KMS-11 (cell line): ENCODE measurements around the gene LONP2.

Experiments
- H2AFZ ChIP-seq: fragments of 200-600 bp; sonication (generic); 2 replicates; pipeline ENCODE4 v1.6.1; 2016; ENCODE audit warnings: antibody characterized with exemption, mixed run types, low read depth
- H3K27ac ChIP-seq: fragments of 200-600 bp; sonication (generic); 2 replicates; pipeline ENCODE4 v1.6.1; 2016; ENCODE audit warnings: mild to moderate bottlenecking, mixed run types
- H3K27me3 ChIP-seq: fragments of 200-600 bp; sonication (generic); 2 replicates; pipeline ENCODE4 v1.6.1; 2017; ENCODE audit warnings: mild to moderate bottlenecking, low read depth, mixed run types, moderate library complexity; ENCODE audit not compliant: insufficient read depth
- H3K36me3 ChIP-seq: fragments of 200-600 bp; sonication (generic); 2 replicates; pipeline ENCODE4 v1.6.1; 2017; ENCODE audit warnings: mild to moderate bottlenecking, mixed run types; ENCODE audit not compliant: insufficient read depth
- H3K4me1 ChIP-seq: fragments of 200-600 bp; sonication (generic); 2 replicates; pipeline ENCODE4 v1.6.1; 2016; ENCODE audit warnings: mild to moderate bottlenecking, low read depth, mixed run types; ENCODE audit not compliant: poor library complexity, severe bottlenecking
- H3K4me2 ChIP-seq: fragments of 200-600 bp; sonication (generic); 2 replicates; pipeline ENCODE4 v1.7.0; 2016; ENCODE audit warnings: mild to moderate bottlenecking, mixed run types
- H3K4me3 ChIP-seq: fragments of 200-600 bp; sonication (generic); IDR thresholded peaks from 2 replicates; pipeline ENCODE4 v1.6.1; 2017; ENCODE audit warnings: low read depth, low read length, mixed read lengths; ENCODE audit not compliant: insufficient read depth
- H3K79me2 ChIP-seq: fragments of 200-600 bp; sonication (generic); 2 replicates; pipeline ENCODE4 v1.6.1; 2016; ENCODE audit warnings: low read depth, mixed run types; ENCODE audit not compliant: insufficient read depth
- H3K9ac ChIP-seq: fragments of 200-600 bp; sonication (generic); 2 replicates; pipeline ENCODE4 v1.6.1; 2016; ENCODE audit warnings: mild to moderate bottlenecking, mixed run types
- H4K20me1 ChIP-seq: fragments of 200-600 bp; sonication (generic); 2 replicates; pipeline ENCODE4 v1.6.1; 2016; ENCODE audit warnings: mild to moderate bottlenecking, mixed run types; ENCODE audit not compliant: insufficient read depth
- TF ChIP-seq, protein P1 (sequence below): fragments of 200-600 bp; sonication (generic); conservative IDR thresholded peaks from 2 replicates; pipeline ENCODE4 v1.6.1; 2017; ENCODE audit warnings: low read depth, mild to moderate bottlenecking, antibody characterized with exemption, low read length, moderate library complexity, mixed read lengths

LONP2 gene

DNA sequence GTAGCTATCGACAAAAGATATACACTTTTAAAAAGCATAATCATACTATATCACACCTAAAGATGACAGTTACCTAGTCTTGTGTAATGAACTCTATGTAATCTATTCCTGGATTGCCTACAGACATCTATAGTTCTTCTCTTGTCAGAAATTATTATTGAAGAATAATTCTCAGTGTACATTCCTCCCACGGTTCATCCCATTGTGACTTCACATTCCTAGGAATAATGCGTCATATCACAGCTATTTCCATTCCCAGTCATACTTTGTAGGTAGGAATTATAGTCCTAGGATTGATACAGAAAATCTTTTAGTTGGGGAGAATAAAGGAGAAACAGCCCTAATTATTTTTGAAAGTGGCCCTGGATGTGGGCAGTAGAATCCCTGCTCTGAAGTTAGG lies 47.2 kb downstream of the LONP2 start:
- H3K4me1 ChIP-seq, result peaks cover 9% of the 10 kb centered on the region
- TF ChIP-seq, protein P1, sequence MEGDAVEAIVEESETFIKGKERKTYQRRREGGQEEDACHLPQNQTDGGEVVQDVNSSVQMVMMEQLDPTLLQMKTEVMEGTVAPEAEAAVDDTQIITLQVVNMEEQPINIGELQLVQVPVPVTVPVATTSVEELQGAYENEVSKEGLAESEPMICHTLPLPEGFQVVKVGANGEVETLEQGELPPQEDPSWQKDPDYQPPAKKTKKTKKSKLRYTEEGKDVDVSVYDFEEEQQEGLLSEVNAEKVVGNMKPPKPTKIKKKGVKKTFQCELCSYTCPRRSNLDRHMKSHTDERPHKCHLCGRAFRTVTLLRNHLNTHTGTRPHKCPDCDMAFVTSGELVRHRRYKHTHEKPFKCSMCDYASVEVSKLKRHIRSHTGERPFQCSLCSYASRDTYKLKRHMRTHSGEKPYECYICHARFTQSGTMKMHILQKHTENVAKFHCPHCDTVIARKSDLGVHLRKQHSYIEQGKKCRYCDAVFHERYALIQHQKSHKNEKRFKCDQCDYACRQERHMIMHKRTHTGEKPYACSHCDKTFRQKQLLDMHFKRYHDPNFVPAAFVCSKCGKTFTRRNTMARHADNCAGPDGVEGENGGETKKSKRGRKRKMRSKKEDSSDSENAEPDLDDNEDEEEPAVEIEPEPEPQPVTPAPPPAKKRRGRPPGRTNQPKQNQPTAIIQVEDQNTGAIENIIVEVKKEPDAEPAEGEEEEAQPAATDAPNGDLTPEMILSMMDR, result no peak
- H3K4me2 ChIP-seq, result no peak overlapping the region
- 0 out of 2 replicates have a peak, but pooled peaks cover 5% of the 10 kb centered on the region for H3K36me3 ChIP-seq
- no peaks in the 10 kb centered on the region for H3K27me3 ChIP-seq
- no peaks in the 10 kb centered on the region for H3K79me2 ChIP-seq
- no peaks in the 10 kb centered on the region; the same call in 1 of the 2 replicates for H4K20me1 ChIP-seq
- H3K4me3 ChIP-seq, result no peak overlapping the region
- H3K27ac ChIP-seq, result no peak overlapping the region
- H3K9ac ChIP-seq, result no peak overlapping the region
- H2AFZ ChIP-seq, result no peak overlapping the region

DNA sequence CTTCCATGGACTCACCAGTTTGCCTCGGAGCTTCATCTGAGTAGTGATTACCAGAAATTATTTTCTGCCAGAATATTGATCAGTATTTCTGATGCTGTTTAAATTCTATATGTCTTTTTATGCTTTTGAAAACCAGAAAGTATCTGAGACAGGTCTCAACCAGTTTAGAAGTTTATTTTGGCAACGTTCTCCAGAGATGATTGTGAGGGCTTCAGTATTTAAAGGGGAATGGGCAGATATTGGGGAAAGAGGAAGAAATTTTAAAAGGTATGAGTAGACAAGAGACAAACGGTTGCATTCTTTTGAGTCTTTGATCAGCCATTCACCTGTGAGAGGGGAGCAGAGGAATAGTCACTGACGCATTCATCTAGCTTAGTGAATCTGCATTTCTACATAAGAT lies 47.7 kb downstream of the LONP2 start:
- H3K36me3 ChIP-seq, result 0 out of 2 replicates have a peak, but pooled peaks cover 5% of the 10 kb centered on the region
- H3K4me2 ChIP-seq, result no peak overlapping the region
- H4K20me1 ChIP-seq, result no peaks in the 10 kb centered on the region; the same call in 1 of the 2 replicates
- TF ChIP-seq, protein P1, result no peak
- H3K79me2 ChIP-seq, result no peaks in the 10 kb centered on the region
- H3K9ac ChIP-seq, result no peak overlapping the region
- H3K27ac ChIP-seq, result no peak overlapping the region
- H2AFZ ChIP-seq, result no peak overlapping the region
- no peaks in the 10 kb centered on the region for H3K27me3 ChIP-seq
- no peak overlapping the region for H3K4me3 ChIP-seq
- peaks cover 9% of the 10 kb centered on the region for H3K4me1 ChIP-seq

DNA sequence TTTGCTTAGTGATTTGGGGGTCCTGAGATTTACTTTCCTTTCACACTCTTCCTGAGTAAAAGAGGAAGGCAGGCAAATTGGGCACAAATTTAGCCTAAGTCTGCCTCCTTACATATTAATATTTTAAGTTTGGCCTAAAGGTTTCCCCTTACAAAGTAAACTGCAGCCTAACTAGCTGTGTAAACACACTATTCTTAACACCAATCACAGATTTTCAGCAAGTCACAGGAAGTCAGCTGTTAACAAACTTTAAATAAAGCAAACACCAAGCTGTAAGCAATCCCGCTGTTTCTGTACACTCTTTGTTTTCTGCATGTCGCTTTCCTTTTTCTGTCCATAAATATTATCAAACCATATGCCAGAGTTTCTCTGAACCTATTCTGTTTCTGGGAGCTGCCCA lies 48.4 kb downstream of the LONP2 start:
- Histone ChIP-seq H3K79me2 (no peaks in the 10 kb centered on the region), H3K4me3 (no peak overlapping the region), H3K36me3 (0 out of 2 replicates have a peak, but pooled peaks cover 3% of the 10 kb centered on the region), H3K9ac (no peak overlapping the region), H3K4me2 (no peak overlapping the region), H3K4me1 (peaks cover 9% of the 10 kb centered on the region), H3K27me3 (no peaks in the 10 kb centered on the region), H4K20me1 (no peaks in the 10 kb centered on the region; the same call in 1 of the 2 replicates), H3K27ac (no peak overlapping the region), H2AFZ (no peak overlapping the region)
- TF ChIP-seq, protein P1, result no peak

DNA sequence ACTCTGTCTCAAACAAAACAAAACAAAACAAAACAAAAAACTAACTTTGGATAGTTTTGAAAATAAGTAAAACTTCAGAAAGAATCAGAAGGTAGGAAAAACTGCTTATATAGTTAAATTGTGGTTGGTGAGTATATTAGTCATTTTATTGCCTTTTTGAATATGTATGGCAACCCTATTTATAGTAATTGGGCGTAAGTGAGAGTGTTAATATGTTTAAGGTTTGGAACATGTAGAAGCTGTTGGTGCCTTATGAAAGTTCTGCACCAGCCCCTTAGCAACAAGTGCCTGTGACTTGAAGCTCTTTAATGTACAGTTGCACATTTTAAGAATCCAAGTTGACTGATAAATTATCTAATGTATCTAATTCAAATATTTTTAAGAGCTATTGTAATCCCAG lies 50.6 kb downstream of the LONP2 start:
- no peaks in the 10 kb centered on the region; the same call in 1 of the 2 replicates for H4K20me1 ChIP-seq
- no peaks in the 10 kb centered on the region for H3K79me2 ChIP-seq
- no peak overlapping the region for H3K4me2 ChIP-seq
- H3K9ac ChIP-seq, result no peak overlapping the region
- H3K36me3 ChIP-seq, result 0 out of 2 replicates have a peak, but pooled peaks cover 3% of the 10 kb centered on the region
- H2AFZ ChIP-seq, result no peak overlapping the region
- TF ChIP-seq, protein P1, result no peak
- no peak overlapping the region for H3K4me3 ChIP-seq
- no peak overlapping the region for H3K27ac ChIP-seq
- H3K4me1 ChIP-seq, result peaks cover 16% of the 10 kb centered on the region
- H3K27me3 ChIP-seq, result no peaks in the 10 kb centered on the region
